GM12878 (cell line): Measurements from ENCODE around the gene GRAMD1A. TPM values are rescaled to one million over a fixed set of nuclear protein-coding genes. Genes with fewer than 3 reads are reported as not detected.

Experiments
- CBX3 ChIP-seq: fragments of 200-600 bp; sonication (generic); IDR thresholded peaks from 2 replicates; pipeline ENCODE4 v1.6.1; 2016; ENCODE audit warnings: low read depth, borderline replicate concordance
- CHD2 ChIP-seq: IDR thresholded peaks from 2 replicates; pipeline ENCODE4 v1.6.1; 2011; ENCODE audit warnings: low read depth, low read length, improper control_type of control experiment, borderline replicate concordance
- CREB1 ChIP-seq: IDR thresholded peaks from 2 replicates; pipeline ENCODE4 v1.6.1; 2012; ENCODE audit warnings: low read depth, mild to moderate bottlenecking, inconsistent platforms
- HSF1 ChIP-seq: fragments of 150-350 bp; IDR thresholded peaks from 2 replicates; pipeline ENCODE4 v1.6.1; 2014; ENCODE audit warnings: mild to moderate bottlenecking, low read depth, low read length
- LARP7 ChIP-seq: fragments of 450-650 bp; IDR thresholded peaks from 2 replicates; pipeline ENCODE4 v1.6.1; 2017; ENCODE audit warnings: mild to moderate bottlenecking
- RB1 ChIP-seq: fragments of 450-650 bp; formaldehyde crosslinking; IDR thresholded peaks from 2 replicates; pipeline ENCODE4 v1.6.1; 2017; ENCODE audit warnings: mild to moderate bottlenecking, borderline replicate concordance
- SMARCA5 ChIP-seq: fragments of 450-650 bp; IDR thresholded peaks from 2 replicates; pipeline ENCODE4 v1.6.1; 2017; ENCODE audit warnings: mild to moderate bottlenecking
- SUPT20H ChIP-seq: IDR thresholded peaks from 2 replicates; pipeline ENCODE4 v1.6.1; 2011; ENCODE audit warnings: low read depth, mild to moderate bottlenecking, low read length, moderate library complexity, borderline replicate concordance; ENCODE audit not compliant: control insufficient read depth
- TARDBP ChIP-seq: IDR thresholded peaks from 2 replicates; pipeline ENCODE4 v1.6.1; 2016; ENCODE audit warnings: borderline replicate concordance
- TCF3 ChIP-seq: IDR thresholded peaks from 2 replicates; pipeline ENCODE4 v1.6.1; 2012; ENCODE audit warnings: low read depth, mild to moderate bottlenecking, low read length, borderline replicate concordance; ENCODE audit not compliant: insufficient read depth
- YY1 ChIP-seq: IDR thresholded peaks from 2 replicates; pipeline ENCODE4 v1.6.1; 2011; ENCODE audit warnings: low read depth, mild to moderate bottlenecking, low read length
- ZNF592 ChIP-seq: fragments of 450-650 bp; IDR thresholded peaks from 2 replicates; pipeline ENCODE4 v1.6.1; 2017; ENCODE audit warnings: mild to moderate bottlenecking, moderate library complexity
- polyA plus RNA-seq, 11 experiments: library from polyadenylated mRNA; depleted of rRNA in 4 of 11; unstranded in 6 of 11; stranded (reverse) in 5 of 11; fragments of >200 nt; fragmentation: Nextera tagmentation in 4 of 11; fragmentation: Illumina TruSeq in 1 of 11; extraction: Ambion mirVana in 4 of 11; extraction: Trizol in 1 of 11; gene quantifications; 1 replicate in 1 of 11; 2 replicates in 10 of 11; pipeline versions ENCODE4 v1.2.1 to v1.2.3, GENCODE V29; 2011 to 2016; ENCODE audit warnings: inconsistent platforms in 2 of 11, missing spikeins in 2 of 11, low read depth in 1 of 11
- total RNA-seq, 4 experiments: library from RNA; depleted of rRNA in 3 of 4; stranded (reverse); fragments of >200 nt in 3 of 4; fragmentation: Illumina TruSeq in 1 of 4; extraction: Trizol in 1 of 4; gene quantifications; 2 replicates each; pipeline versions ENCODE4 v1.2.1 to v1.2.3, GENCODE V29; 2013 to 2021

Gene GRAMD1A
- total and polyA plus RNA-seq, 10 of the 15 experiments (the other 5 are each of a cell fraction or from before 2014, with no cell fraction given): 0.79 to 73.6 (median 35.3) TPM

- no peak for TF ChIP-seq CHD2
- peak; percentile 83 for TF ChIP-seq YY1
- TF ChIP-seq HSF1: no peak
- TF ChIP-seq LARP7: 0 out of 2 replicates have a peak, but pooled peaks have one; percentile 15
- TF ChIP-seq CBX3: no peak
- TF ChIP-seq TARDBP: no peak
- peak; percentile 48; the same call in 1 of the 2 replicates for TF ChIP-seq RB1
- no peak for TF ChIP-seq TCF3
- TF ChIP-seq ZNF592: peak; percentile 44; the same call in 1 of the 2 replicates
- no peak for TF ChIP-seq SUPT20H
- TF ChIP-seq SMARCA5: peak; percentile 69
- TF ChIP-seq CREB1: peak; percentile 13; the same call in 1 of the 2 replicates
- TF ChIP-seq, all 136 proteins: peak for 18
Observed at GRCh38 chr19:35013041-35013819, 13.1 kb downstream of the GRAMD1A start (continued).
